ENCODE data around the gene RAB7B.

DNA sequence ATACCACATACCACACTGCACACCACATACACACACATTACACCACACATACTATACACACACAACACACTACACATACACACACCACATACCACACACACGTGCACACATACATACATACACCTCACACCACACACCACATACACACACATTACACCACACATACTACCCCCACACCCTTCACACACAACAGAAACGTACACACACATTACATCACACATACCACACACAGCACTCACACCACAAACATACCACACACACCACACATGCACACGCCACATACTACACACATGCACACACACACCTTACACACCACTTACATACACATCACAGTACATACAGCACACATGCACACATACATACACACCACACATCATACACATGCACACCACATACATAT lies 28.5 kb downstream of the RAB7B start:
- TF ChIP-seq CTCF (IDR thresholded peaks at IDR 0.05; ENCODE audit: low read depth, low read length, missing input control) = no peak
- TF ChIP-seq REST (IDR thresholded peaks at IDR 0.05) = no peak
- TF ChIP-seq YY1 (IDR thresholded peaks at IDR 0.05) = no peak
- TF ChIP-seq SP1 (IDR thresholded peaks at IDR 0.05) = no peak
- no peak for TF ChIP-seq RXRA (IDR thresholded peaks at IDR 0.05)
- TF ChIP-seq, protein P1, sequence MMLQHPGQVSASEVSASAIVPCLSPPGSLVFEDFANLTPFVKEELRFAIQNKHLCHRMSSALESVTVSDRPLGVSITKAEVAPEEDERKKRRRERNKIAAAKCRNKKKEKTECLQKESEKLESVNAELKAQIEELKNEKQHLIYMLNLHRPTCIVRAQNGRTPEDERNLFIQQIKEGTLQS (IDR thresholded peaks at IDR 0.05) = no peak
- TF ChIP-seq NR2F2 (IDR thresholded peaks at IDR 0.05) = no peak
- no peak for TF ChIP-seq TAF1 (conservative IDR thresholded peaks at IDR 0.05)
- no peak for TF ChIP-seq RAD21 (IDR thresholded peaks at IDR 0.05)
- TF ChIP-seq JUND (IDR thresholded peaks at IDR 0.05) = no peak
- no peak for TF ChIP-seq EGR1 (IDR thresholded peaks at IDR 0.05; ENCODE audit: low read depth in 2 of 2)
- TF ChIP-seq FOXA2 (IDR thresholded peaks at IDR 0.05) = no peak
